Glutamatergic neuron (in vitro differentiated cells): ENCODE measurements around the gene VAV2. TPM values are rescaled to one million over a fixed set of nuclear protein-coding genes. Genes with fewer than 3 reads are reported as not detected.

Experiments
- DNase-seq: peaks from one replicate; pipeline ENCODE4 v3.0.0; 2022
- H3K27ac Mint-ChIP-seq: one replicate; pipeline ENCODE4 v1.8.0; 2020; ENCODE audit warnings: mild to moderate bottlenecking, mixed read lengths, inconsistent platforms; ENCODE audit not compliant: unreplicated experiment
- H3K27me3 Mint-ChIP-seq: one replicate; pipeline ENCODE4 v1.8.0; 2020; ENCODE audit warnings: mild to moderate bottlenecking, moderate library complexity, mixed read lengths, inconsistent platforms; ENCODE audit not compliant: unreplicated experiment
- H3K36me3 Mint-ChIP-seq: one replicate; pipeline ENCODE4 v1.8.0; 2020; ENCODE audit warnings: mild to moderate bottlenecking, mixed read lengths, inconsistent platforms; ENCODE audit not compliant: unreplicated experiment
- H3K4me1 Mint-ChIP-seq: one replicate; pipeline ENCODE4 v1.8.0; 2020; ENCODE audit warnings: mild to moderate bottlenecking, low read depth, mixed read lengths, inconsistent platforms; ENCODE audit not compliant: unreplicated experiment
- H3K4me3 Mint-ChIP-seq: one replicate; pipeline ENCODE4 v1.8.0; 2020; ENCODE audit warnings: mild to moderate bottlenecking, mixed read lengths, inconsistent platforms; ENCODE audit not compliant: unreplicated experiment
- H3K9me3 Mint-ChIP-seq: one replicate; pipeline ENCODE4 v1.8.0; 2020; ENCODE audit warnings: mild to moderate bottlenecking, moderate library complexity, mixed read lengths, inconsistent platforms; ENCODE audit not compliant: unreplicated experiment
- total RNA-seq: library from RNA; stranded (reverse); fragmentation: NEBNext Ultra II Directional; extraction: Animal tissue kit (Norgen Biotek cat#: 25700); gene quantifications from one replicate; pipeline ENCODE4 v1.2.1, GENCODE V29; 2021; ENCODE audit not compliant: unreplicated experiment
- TF ChIP-seq, protein P1 (sequence below): fragments of 200-600 bp; sonication (generic); IDR thresholded peaks from one replicate; pipeline ENCODE4 v1.5.0; 2021; ENCODE audit not compliant: partially characterized antibody, unreplicated experiment

The VAV2 gene
- total RNA-seq, 1 donor from 2014 or later, result 270 TPM

DNA sequence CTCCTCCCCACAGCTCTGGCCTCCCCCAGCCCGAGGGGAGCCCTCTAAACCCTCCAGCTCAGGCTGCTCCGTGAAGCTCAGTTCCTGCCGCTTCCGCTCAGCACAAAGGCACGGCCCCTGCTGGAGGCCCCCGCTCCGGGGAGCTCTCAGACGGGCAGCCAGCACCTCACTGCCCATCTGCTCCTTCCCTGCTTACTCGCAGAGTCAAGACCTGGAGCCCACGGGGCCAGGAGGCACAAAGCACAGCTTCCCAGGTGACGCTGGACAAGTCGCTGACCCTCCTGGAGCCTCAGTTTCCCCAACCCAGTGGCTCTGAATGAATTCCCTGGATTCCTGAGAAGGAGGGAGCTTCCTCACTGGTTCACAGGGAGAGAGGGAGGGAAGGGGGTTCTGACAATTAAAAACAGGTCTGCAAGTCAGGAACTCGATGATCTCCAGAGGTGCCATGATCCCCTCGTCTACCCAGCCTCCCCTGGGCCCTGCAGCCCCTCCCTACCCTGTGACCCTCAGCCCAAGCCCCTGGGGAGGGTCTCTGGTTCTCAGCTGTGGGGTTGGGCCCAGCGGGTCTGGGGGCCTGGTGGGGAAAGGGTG is 36.2 kb downstream of the VAV2 start:
- H3K9me3 Mint-ChIP-seq, result peaks cover 23% of the 10 kb centered on the region
- peak overlapping the region; percentile 60 for H3K4me3 Mint-ChIP-seq
- peaks cover 25% of the 10 kb centered on the region for H3K27me3 Mint-ChIP-seq
- peak; percentile 70 for DNase-seq
- H3K36me3 Mint-ChIP-seq, result no peaks in the 10 kb centered on the region
- peaks cover 46% of the 10 kb centered on the region for H3K4me1 Mint-ChIP-seq
- peak overlapping the region; percentile 86 for H3K27ac Mint-ChIP-seq
- TF ChIP-seq, protein P1, sequence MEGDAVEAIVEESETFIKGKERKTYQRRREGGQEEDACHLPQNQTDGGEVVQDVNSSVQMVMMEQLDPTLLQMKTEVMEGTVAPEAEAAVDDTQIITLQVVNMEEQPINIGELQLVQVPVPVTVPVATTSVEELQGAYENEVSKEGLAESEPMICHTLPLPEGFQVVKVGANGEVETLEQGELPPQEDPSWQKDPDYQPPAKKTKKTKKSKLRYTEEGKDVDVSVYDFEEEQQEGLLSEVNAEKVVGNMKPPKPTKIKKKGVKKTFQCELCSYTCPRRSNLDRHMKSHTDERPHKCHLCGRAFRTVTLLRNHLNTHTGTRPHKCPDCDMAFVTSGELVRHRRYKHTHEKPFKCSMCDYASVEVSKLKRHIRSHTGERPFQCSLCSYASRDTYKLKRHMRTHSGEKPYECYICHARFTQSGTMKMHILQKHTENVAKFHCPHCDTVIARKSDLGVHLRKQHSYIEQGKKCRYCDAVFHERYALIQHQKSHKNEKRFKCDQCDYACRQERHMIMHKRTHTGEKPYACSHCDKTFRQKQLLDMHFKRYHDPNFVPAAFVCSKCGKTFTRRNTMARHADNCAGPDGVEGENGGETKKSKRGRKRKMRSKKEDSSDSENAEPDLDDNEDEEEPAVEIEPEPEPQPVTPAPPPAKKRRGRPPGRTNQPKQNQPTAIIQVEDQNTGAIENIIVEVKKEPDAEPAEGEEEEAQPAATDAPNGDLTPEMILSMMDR, result no peak

- H3K4me1 Mint-ChIP-seq, result peaks cover 42% of the 10 kb centered on the region
- peak; percentile 23 for DNase-seq
- H3K27me3 Mint-ChIP-seq, result peaks cover 27% of the 10 kb centered on the region
- H3K4me3 Mint-ChIP-seq, result peak overlapping the region; percentile 56
- H3K27ac Mint-ChIP-seq, result peak overlapping the region; percentile 87
- no peaks in the 10 kb centered on the region for H3K36me3 Mint-ChIP-seq
- TF ChIP-seq, protein P1, result no peak
- peaks cover 20% of the 10 kb centered on the region for H3K9me3 Mint-ChIP-seq
Observed at GRCh38 chr9:133954862-133955529, 37.1 kb downstream of the VAV2 start.

GRCh38 chr9:133953976-133954709 is 38.0 kb downstream of the VAV2 start:
- H3K27me3 Mint-ChIP-seq, result peaks cover 24% of the 10 kb centered on the region
- H3K36me3 Mint-ChIP-seq, result no peaks in the 10 kb centered on the region
- peaks cover 22% of the 10 kb centered on the region for H3K9me3 Mint-ChIP-seq
- TF ChIP-seq, protein P1, result no peak
- peak; percentile 30 for DNase-seq
- H3K4me1 Mint-ChIP-seq, result peaks cover 42% of the 10 kb centered on the region
- peak overlapping the region; percentile 87 for H3K27ac Mint-ChIP-seq
- peak overlapping the region; percentile 56 for H3K4me3 Mint-ChIP-seq

DNA sequence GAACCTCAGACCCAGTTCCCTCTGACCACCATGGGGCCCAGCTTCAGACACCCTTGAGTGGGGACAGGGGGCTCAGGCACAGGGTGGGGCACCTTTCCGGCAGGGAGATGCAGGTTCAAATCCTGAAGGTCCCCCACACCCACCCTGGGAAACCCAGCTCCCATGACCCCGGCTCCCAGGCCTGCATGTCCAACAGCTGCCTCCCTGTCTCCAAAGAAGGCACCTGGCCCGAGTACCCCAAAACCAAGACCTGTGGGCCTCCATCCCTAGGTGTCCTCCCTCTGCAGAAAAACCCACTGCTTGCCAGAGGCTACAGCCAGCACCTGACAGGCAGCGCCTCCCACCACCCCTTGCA is 38.5 kb downstream of the VAV2 start:
- DNase-seq, result no peak
- Mint-ChIP-seq H3K4me3 (peak overlapping the region; percentile 56), H3K27ac (peak overlapping the region; percentile 87), H3K4me1 (peaks cover 44% of the 10 kb centered on the region), H3K27me3 (peaks cover 24% of the 10 kb centered on the region), H3K36me3 (no peaks in the 10 kb centered on the region), H3K9me3 (peaks cover 21% of the 10 kb centered on the region)
- TF ChIP-seq, protein P1, result no peak
